HG03135 (cell line): Measurements from ENCODE around the gene USF1.
"Not testable (repeated sequence)": the region's sequence is repeated elsewhere in the genome, so short reads cannot be mapped to it uniquely, and the experiment has no call there.

ENCODE experiments used
- ATAC-seq: cut with Tn5 transposase; IDR thresholded peaks from one replicate; pipeline ENCODE4 v1.9.1; 2021; ENCODE audit warnings: mild to moderate bottlenecking, moderate library complexity; ENCODE audit not compliant: unreplicated experiment

USF1 gene

GRCh38 chr1:161048949-161049722 lies 3.4 kb upstream of the USF1 start:
- no peak for ATAC-seq

GRCh38 chr1:161047436-161048420 lies 2.0 kb upstream of the USF1 start:
- ATAC-seq: no peak

GRCh38 chr1:161046605-161047228 lies 940 bp upstream of the USF1 start:
- ATAC-seq: peak; percentile 38

- ATAC-seq: peak; percentile 43
These were observed 655 bp downstream of the USF1 start for GRCh38 chr1:161044908-161045735.

- no peak for ATAC-seq
These were observed 1.3 kb downstream of the USF1 start for GRCh38 chr1:161044535-161044907.

GRCh38 chr1:161039546-161039945 lies 6.2 kb downstream of the USF1 start:
- ATAC-seq: no peak

- ATAC-seq: no peak
These were observed 6.6 kb downstream of the USF1 start for GRCh38 chr1:161039154-161039545.

- ATAC-seq: peak; percentile 72
These were observed 7.1 kb downstream of the USF1 start, which contains the start of gene TSTD1 for GRCh38 chr1:161038523-161039153. TSTD1 (minus strand) TSS chr1:161038964; CDS start chr1:161038889, 75 bp downstream.

- no peak for ATAC-seq
These were observed 7.9 kb downstream of the USF1 start for GRCh38 chr1:161037661-161038522.

GRCh38 chr1:161033751-161034150 lies 12.0 kb downstream of the USF1 start:
- ATAC-seq: no peak

- ATAC-seq: no peak
These were observed 13.4 kb downstream of the USF1 start for GRCh38 chr1:161032409-161032808.

GRCh38 chr1:161031874-161032273 lies 13.9 kb downstream of the USF1 start:
- ATAC-seq: no peak

GRCh38 chr1:161029466-161029865 lies 16.3 kb downstream of the USF1 start:
- not testable (repeated sequence) for ATAC-seq

GRCh38 chr1:161026954-161027353 lies 18.8 kb downstream of the USF1 start:
- ATAC-seq: not testable (repeated sequence)

- not testable (repeated sequence) for ATAC-seq
These were observed 23.3 kb downstream of the USF1 start for GRCh38 chr1:161022432-161022831.

GRCh38 chr1:161021970-161022353 lies 23.8 kb downstream of the USF1 start:
- ATAC-seq: no peak

- peak; percentile 86 for ATAC-seq
These were observed 24.4 kb downstream of the USF1 start for GRCh38 chr1:161021165-161021969.

- peak; percentile 57 for ATAC-seq
These were observed 25.1 kb downstream of the USF1 start, which contains the start of gene F11R for GRCh38 chr1:161020509-161021164. F11R (minus strand) TSS chr1:161021152; CDS start chr1:161021073, 79 bp downstream.
